OCI-LY3 (cell line): ENCODE results near the gene CFAP74.

ENCODE experiments used
- H2AFZ ChIP-seq: fragments of 200-600, 300-600 bp; shearing (Covaris generic); 2 replicates; pipeline ENCODE4 v1.6.0; 2014; ENCODE audit warnings: antibody characterized with exemption, low read depth, low read length
- H3K27ac ChIP-seq: fragments of 200-600, 300-600 bp; sonication (generic); 2 replicates; pipeline ENCODE4 v1.5.1; 2014; ENCODE audit warnings: mild to moderate bottlenecking, low read length, moderate library complexity, mixed read lengths
- H3K27me3 ChIP-seq: fragments of 200-600, 300-600 bp; sonication (generic); 2 replicates; pipeline ENCODE4 v1.6.1; 2014; ENCODE audit warnings: low read depth, low read length, mixed read lengths
- H3K36me3 ChIP-seq: fragments of 200-600, 300-600 bp; sonication (generic); replicated peaks from 2 replicates; pipeline ENCODE3; 2014; ENCODE audit warnings: low read depth, low read length, mixed read lengths
- H3K4me1 ChIP-seq: fragments of 300-600, 200-600 bp; sonication (generic); 2 replicates; pipeline ENCODE4 v1.6.1; 2014; ENCODE audit warnings: low read length, mixed read lengths
- H3K4me2 ChIP-seq: fragments of 200-600, 300-600 bp; sonication (generic); 2 replicates; pipeline ENCODE4 v1.6.1; 2014; ENCODE audit warnings: low read length, mixed read lengths
- H3K4me3 ChIP-seq: fragments of 300-600, 200-600 bp; sonication (generic); 2 replicates; pipeline ENCODE4 v1.5.1; 2014; ENCODE audit warnings: antibody characterized with exemption, mild to moderate bottlenecking, low read length, moderate library complexity
- H3K79me2 ChIP-seq: fragments of 300-600, 200-600 bp; shearing (Covaris generic); 2 replicates; pipeline ENCODE4 v1.6.1; 2014; ENCODE audit warnings: mild to moderate bottlenecking, low read length, mixed read lengths
- H3K9ac ChIP-seq: fragments of 300-600, 200-600 bp; shearing (Covaris generic); 2 replicates; pipeline ENCODE4 v1.6.0; 2014; ENCODE audit warnings: mild to moderate bottlenecking, low read length, moderate library complexity
- H3K9me3 ChIP-seq: fragments of 200-600, 300-600 bp; shearing (Covaris generic); 2 replicates; pipeline ENCODE4 v1.6.1; 2014; ENCODE audit warnings: low read length, mixed read lengths; ENCODE audit not compliant: insufficient read depth
- H4K20me1 ChIP-seq: fragments of 200-600, 300-600 bp; sonication (generic); 2 replicates; pipeline ENCODE4 v1.6.1; 2016; ENCODE audit warnings: low read length, mixed read lengths; ENCODE audit not compliant: insufficient read depth
- EZH2phosphoT487 ChIP-seq: fragments of 200-600 bp; shearing (Covaris generic); IDR thresholded peaks from 2 replicates; pipeline ENCODE4 v1.6.1; 2018; ENCODE audit warnings: antibody characterized with exemption, mixed run types, low read depth
- TF ChIP-seq, protein P1 (sequence below): fragments of 200-600, 300-600 bp; sonication (generic); IDR thresholded peaks from 2 replicates; pipeline ENCODE4 v1.5.1; 2014; ENCODE audit warnings: antibody characterized with exemption, low read length, low read depth

Gene CFAP74

GRCh38 chr1:1939296-1940122 lies 64.1 kb downstream of the CFAP74 start:
- no peaks in the 10 kb centered on the region for H3K36me3 ChIP-seq
- peaks cover 6% of the 10 kb centered on the region; the same call in 1 of the 2 replicates for H3K4me1 ChIP-seq

DNA sequence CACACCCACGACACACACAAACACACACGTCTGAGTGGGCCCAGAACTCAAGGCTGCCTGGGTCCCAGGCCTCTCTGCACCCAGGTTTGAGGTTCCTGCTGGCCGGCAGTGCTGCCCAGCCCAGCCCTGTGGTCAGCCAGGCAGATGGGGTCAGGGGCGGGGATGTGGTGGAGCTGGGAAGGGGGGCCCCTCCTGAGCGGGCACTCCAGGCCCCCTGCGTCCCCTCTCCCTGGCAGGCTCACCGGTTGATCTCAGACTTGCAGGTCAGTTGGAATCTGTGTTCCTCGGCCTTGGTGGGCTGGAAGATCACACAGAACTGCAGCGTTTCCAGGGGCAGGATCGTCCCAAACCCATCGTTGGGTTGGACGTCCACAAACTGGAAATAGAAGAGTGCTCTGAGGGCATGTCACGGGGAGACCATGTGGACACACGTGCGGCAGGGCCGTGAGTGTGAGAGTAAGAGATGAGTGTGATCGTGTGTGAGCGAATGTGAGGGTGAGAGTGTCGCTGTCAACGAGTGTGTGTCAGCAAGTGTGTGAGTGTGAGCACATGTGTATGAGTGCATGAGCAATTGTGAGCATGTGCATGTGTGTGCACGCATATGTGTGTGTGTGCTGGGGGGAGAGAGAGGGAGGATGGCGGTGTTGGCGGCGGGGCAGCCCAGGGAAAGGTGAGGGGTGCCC lies 64.8 kb downstream of the CFAP74 start:
- H2AFZ ChIP-seq, result no peak overlapping the region
- no peaks in the 10 kb centered on the region for H3K79me2 ChIP-seq
- H3K27ac ChIP-seq, result no peak overlapping the region
- peaks cover 4% of the 10 kb centered on the region; the same call in 1 of the 2 replicates for H3K4me1 ChIP-seq
- no peak overlapping the region for H3K9ac ChIP-seq
- no peak for TF ChIP-seq EZH2phosphoT487
- TF ChIP-seq, protein P1, sequence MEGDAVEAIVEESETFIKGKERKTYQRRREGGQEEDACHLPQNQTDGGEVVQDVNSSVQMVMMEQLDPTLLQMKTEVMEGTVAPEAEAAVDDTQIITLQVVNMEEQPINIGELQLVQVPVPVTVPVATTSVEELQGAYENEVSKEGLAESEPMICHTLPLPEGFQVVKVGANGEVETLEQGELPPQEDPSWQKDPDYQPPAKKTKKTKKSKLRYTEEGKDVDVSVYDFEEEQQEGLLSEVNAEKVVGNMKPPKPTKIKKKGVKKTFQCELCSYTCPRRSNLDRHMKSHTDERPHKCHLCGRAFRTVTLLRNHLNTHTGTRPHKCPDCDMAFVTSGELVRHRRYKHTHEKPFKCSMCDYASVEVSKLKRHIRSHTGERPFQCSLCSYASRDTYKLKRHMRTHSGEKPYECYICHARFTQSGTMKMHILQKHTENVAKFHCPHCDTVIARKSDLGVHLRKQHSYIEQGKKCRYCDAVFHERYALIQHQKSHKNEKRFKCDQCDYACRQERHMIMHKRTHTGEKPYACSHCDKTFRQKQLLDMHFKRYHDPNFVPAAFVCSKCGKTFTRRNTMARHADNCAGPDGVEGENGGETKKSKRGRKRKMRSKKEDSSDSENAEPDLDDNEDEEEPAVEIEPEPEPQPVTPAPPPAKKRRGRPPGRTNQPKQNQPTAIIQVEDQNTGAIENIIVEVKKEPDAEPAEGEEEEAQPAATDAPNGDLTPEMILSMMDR, result no peak
- no peaks in the 10 kb centered on the region for H4K20me1 ChIP-seq
- H3K4me2 ChIP-seq, result no peak overlapping the region
- H3K4me3 ChIP-seq, result no peak overlapping the region
- H3K36me3 ChIP-seq, result no peaks in the 10 kb centered on the region
- H3K27me3 ChIP-seq, result no peaks in the 10 kb centered on the region
- H3K9me3 ChIP-seq, result peaks cover 6% of the 10 kb centered on the region

More at GRCh38 chr1:1939296-1940122, 64.1 kb downstream of the CFAP74 start:
- H3K9ac ChIP-seq, result no peak overlapping the region
- no peak for TF ChIP-seq EZH2phosphoT487
- H3K4me3 ChIP-seq, result no peak overlapping the region
- H2AFZ ChIP-seq, result no peak overlapping the region
- H3K27me3 ChIP-seq, result no peaks in the 10 kb centered on the region
- no peaks in the 10 kb centered on the region for H3K79me2 ChIP-seq
- H3K9me3 ChIP-seq, result no peaks in the 10 kb centered on the region; the same call in 1 of the 2 replicates
- no peak overlapping the region for H3K4me2 ChIP-seq
- H4K20me1 ChIP-seq, result no peaks in the 10 kb centered on the region
- H3K27ac ChIP-seq, result no peak overlapping the region

- H3K36me3 ChIP-seq, result no peaks in the 10 kb centered on the region
- no peak overlapping the region for H3K9ac ChIP-seq
- no peak overlapping the region for H3K4me3 ChIP-seq
- TF ChIP-seq, protein P1, result no peak
- no peaks in the 10 kb centered on the region for H3K79me2 ChIP-seq
- no peaks in the 10 kb centered on the region for H3K27me3 ChIP-seq
- no peaks in the 10 kb centered on the region for H4K20me1 ChIP-seq
- H3K4me1 ChIP-seq, result no peaks in the 10 kb centered on the region
- H2AFZ ChIP-seq, result no peak overlapping the region
- H3K4me2 ChIP-seq, result no peak overlapping the region
- no peak overlapping the region for H3K27ac ChIP-seq
- H3K9me3 ChIP-seq, result peaks cover 8% of the 10 kb centered on the region
Observed at GRCh38 chr1:1938276-1938573, 65.4 kb downstream of the CFAP74 start.

- H3K4me2 ChIP-seq, result no peak overlapping the region
- H2AFZ ChIP-seq, result no peak overlapping the region
- no peaks in the 10 kb centered on the region for H4K20me1 ChIP-seq
- no peak for TF ChIP-seq EZH2phosphoT487
- TF ChIP-seq, protein P1, result no peak
- no peaks in the 10 kb centered on the region for H3K4me1 ChIP-seq
- no peak overlapping the region for H3K27ac ChIP-seq
- H3K9me3 ChIP-seq, result peaks cover 8% of the 10 kb centered on the region
- no peak overlapping the region for H3K9ac ChIP-seq
- H3K79me2 ChIP-seq, result no peaks in the 10 kb centered on the region
- H3K4me3 ChIP-seq, result no peak overlapping the region
- no peaks in the 10 kb centered on the region for H3K36me3 ChIP-seq
- no peaks in the 10 kb centered on the region for H3K27me3 ChIP-seq
Observed at GRCh38 chr1:1937549-1938275, 65.9 kb downstream of the CFAP74 start.
